Sciatic nerve (tissue), 2 donors: ENCODE measurements around the gene PYDC1. TPM values are rescaled to one million over a fixed set of nuclear protein-coding genes. Genes with fewer than 3 reads are reported as not detected.
"Not testable (repeated sequence)": the region's sequence is repeated elsewhere in the genome, so short reads cannot be mapped to it uniquely, and the experiment has no call there.

ENCODE experiments used
- ATAC-seq: fragments of 200-7000 bp; cut with Tn5 transposase; one replicate; pipeline ENCODE4 v1.9.1; 2020; ENCODE audit warnings: mild to moderate bottlenecking, moderate library complexity
- DNase-seq: peaks from one replicate; pipeline ENCODE4 v3.0.0-alpha.2; 2020; ENCODE audit warnings: low spot score
- intact Hi-C: fragments of 100-400 bp; cut with DNase I; formaldehyde crosslinking; loops from one replicate; pipeline ENCODE4 v1.14.2; 2022
- total RNA-seq: library from RNA; stranded (reverse); fragmentation: NEBNext Ultra II Directional; extraction: Animal tissue kit (Norgen Biotek cat#: 25700); gene quantifications from one replicate; pipeline ENCODE4 v1.2.1, GENCODE V29; 2021
- donor health status: DM: no; HTN: no; CAD: no.
- donor health status: DM: no; HTN: no; CAD: no.

The PYDC1 gene
- total RNA-seq, 1 donor from 2014 or later, result not detected

GRCh38 chr16:31200111-31200510 lies 16.8 kb downstream of the PYDC1 start:
- ATAC-seq, DNase-seq, intact Hi-C loops: not testable (repeated sequence)

GRCh38 chr16:31199430-31200041 lies 17.4 kb downstream of the PYDC1 start:
- intact Hi-C loops, result no loop called here
- no peak for ATAC-seq

GRCh38 chr16:31198207-31198882 lies 18.6 kb downstream of the PYDC1 start:
- ATAC-seq (no peak), DNase-seq (no peak)
- intact Hi-C loops, result no loop called here

More at GRCh38 chr16:31199430-31200041, 17.4 kb downstream of the PYDC1 start:
- no peak for DNase-seq

GRCh38 chr16:31196324-31197088 lies 20.4 kb downstream of the PYDC1 start:
- DNase-seq (no peak), ATAC-seq (no peak)
- intact Hi-C loops, result no loop called here

- intact Hi-C loops, DNase-seq: not testable (repeated sequence)
Measured at GRCh38 chr16:31195861-31196260, 21.1 kb downstream of the PYDC1 start.

GRCh38 chr16:31194898-31195297 lies 22.0 kb downstream of the PYDC1 start:
- intact Hi-C loops, result no loop called here
- ATAC-seq, result no peak
- DNase-seq, result no peak

More at GRCh38 chr16:31195861-31196260, 21.1 kb downstream of the PYDC1 start:
- ATAC-seq, result not testable (repeated sequence)

GRCh38 chr16:31193874-31194273 lies 23.1 kb downstream of the PYDC1 start:
- intact Hi-C loops, result no loop called here
- DNase-seq, result no peak
- no peak for ATAC-seq

GRCh38 chr16:31192856-31193642 lies 23.9 kb downstream of the PYDC1 start:
- DNase-seq (no peak), ATAC-seq (no peak)
- intact Hi-C loops, result no loop called here

- no peak for DNase-seq
- no peak for ATAC-seq
- intact Hi-C loops, result no loop called here
Measured at GRCh38 chr16:31191697-31192428, 25.1 kb downstream of the PYDC1 start.

- intact Hi-C loops, result no loop called here
- DNase-seq (no peak), ATAC-seq (no peak)
Measured at GRCh38 chr16:31190818-31191444, 26.0 kb downstream of the PYDC1 start.

- DNase-seq (no peak), ATAC-seq (no peak)
- intact Hi-C loops, result no loop called here
Measured at GRCh38 chr16:31190061-31190460, 26.9 kb downstream of the PYDC1 start.

- ATAC-seq, result no peak
Measured at GRCh38 chr16:31189412-31189778, 27.5 kb downstream of the PYDC1 start.

GRCh38 chr16:31188450-31189411 lies 28.2 kb downstream of the PYDC1 start:
- no peak for ATAC-seq
- no peak for DNase-seq
- intact Hi-C loops, result no loop called here

More at GRCh38 chr16:31189412-31189778, 27.5 kb downstream of the PYDC1 start:
- DNase-seq, result no peak
- intact Hi-C loops, result no loop called here

GRCh38 chr16:31187808-31188189 lies 29.1 kb downstream of the PYDC1 start:
- intact Hi-C loops, result no loop called here
- DNase-seq (no peak), ATAC-seq (no peak)

- no peak for ATAC-seq
- DNase-seq, result no peak
- intact Hi-C loops, result no loop called here
Measured at GRCh38 chr16:31186930-31187807, 29.8 kb downstream of the PYDC1 start.

GRCh38 chr16:31186176-31186575 lies 30.8 kb downstream of the PYDC1 start:
- DNase-seq, result no peak
- intact Hi-C loops, result no loop called here
- no peak for ATAC-seq
